Measurements from ENCODE around the gene CHADL. TPM values are rescaled to one million over a fixed set of nuclear protein-coding genes. Genes with fewer than 3 reads are reported as not detected.

Gene CHADL
- total and polyA plus RNA-seq, 7 experiments from 2014 or later = 0.31 to 1.8 (median 0.92) TPM

DNA sequence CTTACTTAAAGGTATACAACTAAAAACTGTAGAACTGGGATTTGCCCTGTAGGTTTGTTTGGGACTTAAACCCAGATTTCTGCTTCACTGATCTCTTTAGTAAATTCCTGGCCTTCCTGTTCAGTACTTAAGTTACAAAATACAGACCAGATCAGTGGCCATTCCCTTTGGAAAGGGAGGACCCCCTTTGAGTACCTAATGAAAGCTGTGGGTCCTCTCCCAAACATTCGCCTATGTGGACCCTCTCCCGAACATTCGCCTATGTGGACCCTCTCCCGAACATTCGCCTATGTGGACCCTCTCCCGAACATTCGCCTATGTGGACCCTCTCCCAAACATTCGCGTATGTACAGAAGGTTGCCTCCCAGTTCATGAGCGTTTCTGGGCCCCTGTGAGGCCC lies 25.3 kb downstream of the CHADL start:
- POLR2A ChIA-PET = no interaction called here
- no peaks in the 10 kb centered on the region for H3K27me3 Mint-ChIP-seq
- CTCF ChIA-PET = no interaction called here

DNA sequence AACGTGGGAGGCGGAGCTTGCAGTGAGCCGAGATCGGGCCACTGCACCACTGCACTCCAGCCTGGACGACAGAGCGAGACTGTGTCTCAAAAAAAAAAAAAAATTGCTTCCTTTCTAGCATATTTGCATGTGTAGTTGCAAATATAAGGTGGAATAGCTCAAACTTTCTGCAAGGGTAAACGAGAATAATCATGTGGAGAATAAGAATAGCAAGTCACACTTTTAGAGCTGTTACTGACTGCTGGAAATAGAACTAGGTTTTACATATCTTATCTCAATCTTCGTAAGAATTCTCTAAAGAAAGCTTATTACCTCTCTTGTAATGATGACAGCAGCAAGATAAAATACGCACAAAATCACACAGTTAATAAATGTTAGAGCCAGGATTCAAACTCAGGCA lies 34.0 kb downstream of the CHADL start:
- H3K36me3 Mint-ChIP-seq = peaks cover 0 to 13% (median 9%) of the 10 kb centered on the region in 5 donors
- Histone ChIP-seq H3K27ac (ENCODE audit: low read depth, low read length) (no peak overlapping the region), H3K4me1 (ENCODE audit: control insufficient read depth in 2 of 2, insufficient read depth in 2 of 2, low read length in 2 of 2) (peaks cover 4 to 10% of the 10 kb centered on the region in 2 donors), H3K9me3 (ENCODE audit: control insufficient read depth in 2 of 3, low read length in 3 of 3) (no peaks in the 10 kb centered on the region), H3K4me3 (ENCODE audit: low read length) (no peak overlapping the region), H3K36me3 (ENCODE audit: control insufficient read depth in 2 of 3, insufficient read depth in 3 of 3, low read length in 3 of 3) (peaks cover 0 to 26% (median 0%) of the 10 kb centered on the region in 3 experiments), H3K27me3 (ENCODE audit: control insufficient read depth in 2 of 2, insufficient read depth in 2 of 2, low read length in 2 of 2) (no peaks in the 10 kb centered on the region)
- H3K9me3 Mint-ChIP-seq = no peaks in the 10 kb centered on the region
- ChIA-PET CTCF (no interaction called here), POLR2A (interaction anchor here (0.6 kb wide), 3 partner anchors 13 to 626 kb away, joined by 3 to 6 read pairs (median 3); no protein-coding TSS in a partner anchor)
- H3K4me3 Mint-ChIP-seq = peak overlapping the region; percentile 45 to 77 (median 69)
- H3K27me3 Mint-ChIP-seq = peaks cover 0 to 18% (median 0%) of the 10 kb centered on the region in 5 donors
- intact Hi-C loops (cut with micrococcal nuclease) = loop anchor here (5.0 to 10.0 kb wide), 3 partner anchors 241 to 572 kb away; partner anchors contain the start of genes DESI1 (in 1 of the 2), MRTFA (in 1 of the 2), TOB2 (in 1 of the 2) and XRCC6 (in 1 of the 2)
- H3K4me1 Mint-ChIP-seq = peaks cover 10 to 40% (median 36%) of the 10 kb centered on the region in 7 donors
- no peak for ATAC-seq
- H3K27ac Mint-ChIP-seq = peak overlapping the region in 2 of 9 donors; percentile 48 to 59
- DNase-seq = no peak

More for the DNA sequence above, 25.3 kb downstream of the CHADL start:
- intact Hi-C loops (cut with micrococcal nuclease) = no loop called here
- Mint-ChIP-seq H3K4me3 (peak overlapping the region in 1 of 10 donors; percentile 78), H3K9me3 (no peaks in the 10 kb centered on the region), H3K36me3 (peaks cover 0 to 42% (median 28%) of the 10 kb centered on the region in 5 donors), H3K4me1 (peaks cover 15 to 33% (median 19%) of the 10 kb centered on the region in 7 donors), H3K27ac (peak overlapping the region in 1 of 9 donors; percentile 89)
- Histone ChIP-seq H3K36me3 (ENCODE audit: control insufficient read depth in 2 of 3, insufficient read depth in 3 of 3, low read length in 3 of 3) (peaks cover 5 to 58% (median 11%) of the 10 kb centered on the region in 3 experiments), H3K4me3 (ENCODE audit: low read length) (no peak overlapping the region), H3K27me3 (ENCODE audit: control insufficient read depth in 2 of 2, insufficient read depth in 2 of 2, low read length in 2 of 2) (no peaks in the 10 kb centered on the region), H3K27ac (ENCODE audit: low read depth, low read length) (no peak overlapping the region), H3K4me1 (ENCODE audit: control insufficient read depth in 2 of 2, insufficient read depth in 2 of 2, low read length in 2 of 2) (peaks cover 4 to 14% of the 10 kb centered on the region in 2 donors), H3K9me3 (ENCODE audit: control insufficient read depth in 2 of 3, low read length in 3 of 3) (no peaks in the 10 kb centered on the region)
- no peak for ATAC-seq
- no peak for DNase-seq

DNA sequence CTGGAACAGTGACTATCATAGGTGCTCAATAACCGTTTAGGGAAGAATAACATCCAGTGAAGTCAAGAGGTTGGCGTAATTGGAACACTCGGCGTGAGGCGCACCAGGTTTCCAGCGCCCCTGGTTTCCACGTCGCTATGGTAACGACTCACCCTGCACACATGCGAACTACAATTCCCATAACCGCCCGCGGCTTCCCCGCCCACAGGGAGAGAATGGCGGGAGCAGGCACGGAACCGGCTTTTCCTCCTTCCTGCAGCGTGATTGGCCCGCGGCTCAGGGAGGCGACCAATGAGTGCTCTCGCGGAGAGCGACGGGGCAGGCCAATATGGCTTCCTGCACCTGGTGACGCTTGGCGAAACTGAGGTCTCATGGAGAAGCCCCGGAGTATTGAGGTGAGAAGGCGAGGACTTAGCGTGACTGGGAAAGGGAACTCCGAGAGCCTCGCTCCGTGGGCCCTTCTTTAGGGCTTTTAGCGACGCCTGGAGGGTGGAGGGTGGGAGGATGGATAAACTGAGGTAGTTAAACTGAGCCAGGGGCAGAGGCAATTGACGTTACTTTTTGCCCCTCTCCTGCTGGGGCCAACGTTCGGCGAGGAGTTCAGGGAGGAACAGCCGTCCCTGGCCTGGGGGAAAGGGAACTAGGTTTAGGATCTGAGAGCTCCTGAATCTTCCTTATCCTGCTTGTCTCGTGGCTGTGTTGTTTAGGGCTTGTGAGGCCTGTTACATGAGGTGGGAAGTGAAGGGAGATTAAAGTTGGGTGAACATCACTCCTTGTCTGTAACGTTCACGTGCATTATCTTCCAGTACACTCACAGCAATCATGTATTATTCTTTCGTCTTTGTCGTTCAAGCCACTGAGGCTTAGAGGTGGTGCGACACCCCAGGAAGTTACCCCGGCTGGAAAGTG lies 35.5 kb downstream of the CHADL start, which contains the start of gene L3MBTL2:
L3MBTL2 (plus strand) TSS at position 321 of the 909 bp plus-strand sequence; CDS start at position 372, 51 bp downstream.
- POLR2A ChIA-PET = no interaction called here
- Mint-ChIP-seq H3K36me3 (peaks cover 0 to 9% (median 5%) of the 10 kb centered on the region in 5 donors), H3K27me3 (peaks cover 0 to 26% (median 0%) of the 10 kb centered on the region in 5 donors), H3K27ac (peak within 1 kb of the TSS; percentile 88 to 98 (median 92)), H3K4me3 (peak within 1 kb of the TSS; percentile 87 to 100 (median 96)), H3K4me1 (peaks cover 10 to 40% (median 36%) of the 10 kb centered on the region in 7 donors), H3K9me3 (no peaks in the 10 kb centered on the region)
- Histone ChIP-seq H3K4me1 (ENCODE audit: control insufficient read depth in 2 of 2, insufficient read depth in 2 of 2, low read length in 2 of 2) (peaks cover 4 to 10% of the 10 kb centered on the region in 2 donors), H3K27ac (ENCODE audit: low read depth, low read length) (peak within 1 kb of the TSS; percentile 85), H3K36me3 (ENCODE audit: control insufficient read depth in 2 of 3, insufficient read depth in 3 of 3, low read length in 3 of 3) (peaks cover 0 to 17% (median 0%) of the 10 kb centered on the region in 3 experiments), H3K4me3 (ENCODE audit: low read length) (peak within 1 kb of the TSS; percentile 94), H3K27me3 (ENCODE audit: control insufficient read depth in 2 of 2, insufficient read depth in 2 of 2, low read length in 2 of 2) (no peaks in the 10 kb centered on the region), H3K9me3 (ENCODE audit: control insufficient read depth in 2 of 3, low read length in 3 of 3) (no peaks in the 10 kb centered on the region)
- intact Hi-C loops (cut with micrococcal nuclease) = loop anchor here (1.0 to 10.0 kb wide), 13 partner anchors 8 to 570 kb away; partner anchors contain the start of genes RANGAP1 (in 2 of the 2), RBX1 (in 2 of the 2), TEF (in 2 of the 2) and DESI1 (in 1 of the 2)
- CTCF ChIA-PET = no interaction called here
- ATAC-seq = peak; percentile 100
- peak; percentile 89 to 99 (median 97) for DNase-seq

- ChIA-PET POLR2A (no interaction called here), CTCF (no interaction called here)
- intact Hi-C loops (cut with micrococcal nuclease) = loop anchor here in 1 of 2 donors (2.0 to 10.0 kb wide), 2 partner anchors 33 to 569 kb away; partner anchors contain the start of gene MRTFA
- Histone ChIP-seq H3K27ac (ENCODE audit: low read depth, low read length) (no peak overlapping the region), H3K4me3 (ENCODE audit: low read length) (no peak overlapping the region), H3K36me3 (ENCODE audit: control insufficient read depth in 2 of 3, insufficient read depth in 3 of 3, low read length in 3 of 3) (peaks cover 0 to 6% (median 0%) of the 10 kb centered on the region in 3 experiments), H3K9me3 (ENCODE audit: control insufficient read depth in 2 of 3, low read length in 3 of 3) (no peaks in the 10 kb centered on the region), H3K27me3 (ENCODE audit: control insufficient read depth in 2 of 2, insufficient read depth in 2 of 2, low read length in 2 of 2) (no peaks in the 10 kb centered on the region), H3K4me1 (ENCODE audit: control insufficient read depth in 2 of 2, insufficient read depth in 2 of 2, low read length in 2 of 2) (peaks cover 4 to 10% of the 10 kb centered on the region in 2 donors)
- Mint-ChIP-seq H3K36me3 (peaks cover 0 to 4% (median 0%) of the 10 kb centered on the region in 5 donors), H3K4me1 (peaks cover 10 to 34% (median 30%) of the 10 kb centered on the region in 7 donors), H3K4me3 (peak overlapping the region in 6 of 10 donors; percentile 18 to 62 (median 43)), H3K9me3 (no peaks in the 10 kb centered on the region), H3K27ac (peak overlapping the region in 5 of 9 donors; percentile 23 to 87 (median 71)), H3K27me3 (peaks cover 0 to 32% (median 0%) of the 10 kb centered on the region in 5 donors)
- ATAC-seq (no peak), DNase-seq (no peak)
These were observed 36.7 kb downstream of the CHADL start for GRCh38 chr22:41204066-41204465.

DNA sequence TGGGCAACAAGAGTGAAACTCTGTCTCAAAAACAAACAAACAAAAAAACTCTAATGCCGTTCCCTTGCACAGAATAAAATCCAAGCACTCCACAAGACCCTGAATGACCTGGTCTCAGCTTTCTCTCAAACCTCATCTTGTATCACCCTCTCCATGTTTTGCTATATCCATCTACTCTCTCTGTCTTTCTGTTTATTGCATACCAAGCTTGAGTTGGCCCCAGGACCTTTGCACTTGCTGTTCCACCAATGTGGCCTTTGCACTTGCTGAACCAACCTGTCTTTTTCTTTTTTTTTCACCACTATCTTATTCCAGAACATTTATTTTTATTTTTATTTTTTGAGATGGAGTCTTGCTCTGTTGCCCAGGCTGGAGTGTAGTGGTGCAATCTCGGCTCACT lies 37.6 kb downstream of the CHADL start:
- Mint-ChIP-seq H3K27me3 (peaks cover 0 to 32% (median 0%) of the 10 kb centered on the region in 5 donors), H3K9me3 (no peaks in the 10 kb centered on the region), H3K4me1 (peaks cover 14 to 35% (median 33%) of the 10 kb centered on the region in 7 donors), H3K27ac (no peak overlapping the region), H3K36me3 (peaks cover 0 to 4% (median 0%) of the 10 kb centered on the region in 5 donors), H3K4me3 (peak overlapping the region in 1 of 10 donors; percentile 64)
- CTCF ChIA-PET = interaction anchor here (0.6 kb wide), 1 partner anchor 1797 kb away, joined by 3 read pairs; no protein-coding TSS in a partner anchor
- H3K27me3 ChIP-seq (ENCODE audit: control insufficient read depth in 2 of 2, insufficient read depth in 2 of 2, low read length in 2 of 2) = no peaks in the 10 kb centered on the region
- ATAC-seq (no peak), DNase-seq (no peak)
- POLR2A ChIA-PET = interaction anchor here (0.6 to 0.8 kb wide), 3 partner anchors 11 to 83 kb away, joined by 3 to 5 read pairs (median 3); no protein-coding TSS in a partner anchor
- peaks cover 8 to 13% of the 10 kb centered on the region in 2 donors for H3K4me1 ChIP-seq (ENCODE audit: control insufficient read depth in 2 of 2, insufficient read depth in 2 of 2, low read length in 2 of 2)
- no peaks in the 10 kb centered on the region for H3K9me3 ChIP-seq (ENCODE audit: control insufficient read depth in 2 of 3, low read length in 3 of 3)
- H3K36me3 ChIP-seq (ENCODE audit: control insufficient read depth in 2 of 3, insufficient read depth in 3 of 3, low read length in 3 of 3) = peaks cover 0 to 3% (median 0%) of the 10 kb centered on the region in 3 experiments
- H3K4me3 ChIP-seq (ENCODE audit: low read length) = no peak overlapping the region
- no peak overlapping the region for H3K27ac ChIP-seq (ENCODE audit: low read depth, low read length)
- intact Hi-C loops (cut with micrococcal nuclease) = loop anchor here in 1 of 2 donors (10.0 kb wide), 1 partner anchor 568 kb away; the partner anchor contains the start of gene MRTFA

- ChIA-PET POLR2A (no interaction called here), CTCF (no interaction called here)
- ATAC-seq = no peak
These were observed 39.6 kb downstream of the CHADL start for GRCh38 chr22:41201141-41201540.

More at GRCh38 chr22:41201141-41201540, 39.6 kb downstream of the CHADL start:
- Mint-ChIP-seq H3K27me3 (peaks cover 0 to 41% (median 0%) of the 10 kb centered on the region in 5 donors), H3K27ac (peak overlapping the region in 1 of 9 donors; percentile 56), H3K9me3 (no peaks in the 10 kb centered on the region), H3K4me1 (peaks cover 14 to 31% (median 29%) of the 10 kb centered on the region in 7 donors), H3K4me3 (no peak overlapping the region), H3K36me3 (peaks cover 0 to 4% (median 0%) of the 10 kb centered on the region in 5 donors)
- intact Hi-C loops (cut with micrococcal nuclease) = loop anchor here in 1 of 2 donors (10.0 kb wide), 1 partner anchor 566 kb away; the partner anchor contains the start of gene MRTFA
- H3K27ac ChIP-seq (ENCODE audit: low read depth, low read length) = no peak overlapping the region
- DNase-seq = no peak
- no peaks in the 10 kb centered on the region for H3K27me3 ChIP-seq (ENCODE audit: control insufficient read depth in 2 of 2, insufficient read depth in 2 of 2, low read length in 2 of 2)
- no peak overlapping the region for H3K4me3 ChIP-seq (ENCODE audit: low read length)
- peaks cover 12 to 21% of the 10 kb centered on the region in 2 donors for H3K4me1 ChIP-seq (ENCODE audit: control insufficient read depth in 2 of 2, insufficient read depth in 2 of 2, low read length in 2 of 2)
- peaks cover 0 to 3% (median 0%) of the 10 kb centered on the region in 3 experiments for H3K36me3 ChIP-seq (ENCODE audit: control insufficient read depth in 2 of 3, insufficient read depth in 3 of 3, low read length in 3 of 3)
- H3K9me3 ChIP-seq (ENCODE audit: control insufficient read depth in 2 of 3, low read length in 3 of 3) = no peaks in the 10 kb centered on the region

Measured in naive thymus-derived CD4-positive, alpha-beta T cell (primary cell).